ENCODE results near the gene RPL27.
"Not testable (repeated sequence)": the region's sequence is repeated elsewhere in the genome, so short reads cannot be mapped to it uniquely, and the experiment has no call there.

DNA sequence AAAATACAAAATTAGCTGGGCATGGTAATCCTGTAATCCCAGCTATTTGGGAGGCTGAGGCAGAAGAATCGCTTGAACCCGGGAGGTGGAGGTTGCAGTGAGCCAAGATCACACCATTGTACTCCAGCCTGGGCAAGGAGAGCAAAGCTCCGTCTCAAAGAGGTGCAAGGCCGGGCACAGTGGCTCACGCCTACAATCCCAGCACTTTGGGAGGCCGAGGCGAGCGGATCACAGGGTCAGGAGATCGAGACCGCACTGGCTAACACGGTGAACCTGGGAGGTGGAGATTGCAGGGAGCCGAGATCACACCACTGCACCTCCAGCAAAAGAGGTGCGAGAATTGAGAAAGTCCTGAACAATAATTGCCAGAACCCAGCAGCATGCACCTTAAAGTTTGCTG lies 2.7 kb downstream of the RPL27 start:
- TF ChIP-seq, protein P1, sequence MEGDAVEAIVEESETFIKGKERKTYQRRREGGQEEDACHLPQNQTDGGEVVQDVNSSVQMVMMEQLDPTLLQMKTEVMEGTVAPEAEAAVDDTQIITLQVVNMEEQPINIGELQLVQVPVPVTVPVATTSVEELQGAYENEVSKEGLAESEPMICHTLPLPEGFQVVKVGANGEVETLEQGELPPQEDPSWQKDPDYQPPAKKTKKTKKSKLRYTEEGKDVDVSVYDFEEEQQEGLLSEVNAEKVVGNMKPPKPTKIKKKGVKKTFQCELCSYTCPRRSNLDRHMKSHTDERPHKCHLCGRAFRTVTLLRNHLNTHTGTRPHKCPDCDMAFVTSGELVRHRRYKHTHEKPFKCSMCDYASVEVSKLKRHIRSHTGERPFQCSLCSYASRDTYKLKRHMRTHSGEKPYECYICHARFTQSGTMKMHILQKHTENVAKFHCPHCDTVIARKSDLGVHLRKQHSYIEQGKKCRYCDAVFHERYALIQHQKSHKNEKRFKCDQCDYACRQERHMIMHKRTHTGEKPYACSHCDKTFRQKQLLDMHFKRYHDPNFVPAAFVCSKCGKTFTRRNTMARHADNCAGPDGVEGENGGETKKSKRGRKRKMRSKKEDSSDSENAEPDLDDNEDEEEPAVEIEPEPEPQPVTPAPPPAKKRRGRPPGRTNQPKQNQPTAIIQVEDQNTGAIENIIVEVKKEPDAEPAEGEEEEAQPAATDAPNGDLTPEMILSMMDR (IDR thresholded peaks at IDR 0.05; ENCODE audit: borderline replicate concordance, extremely low read depth, low read length, poor library complexity, severe bottlenecking): not testable (repeated sequence)
- not testable (repeated sequence) for TF ChIP-seq EZH2 (IDR thresholded peaks at IDR 0.05; ENCODE audit: borderline replicate concordance, low read depth, low read length, severe bottlenecking)
